OCI-LY1 (cell line): ENCODE results near the gene VTI1A.

Experiments
- H2AFZ ChIP-seq: fragments of 200-600 bp; sonication (generic), shearing (Covaris generic); 2 replicates; pipeline ENCODE4 v1.6.0; 2014; ENCODE audit warnings: antibody characterized with exemption, mild to moderate bottlenecking, low read length
- H3F3A ChIP-seq: fragments of 200-600 bp; sonication (generic), shearing (Covaris generic); 2 replicates; pipeline ENCODE4 v1.6.0; 2014; ENCODE audit warnings: mild to moderate bottlenecking, antibody characterized with exemption, low read length, moderate library complexity; ENCODE audit not compliant: insufficient read depth
- H3K27ac ChIP-seq: fragments of 200-600 bp; sonication (generic); 2 replicates; pipeline ENCODE4 v1.5.1; 2014; ENCODE audit warnings: low read length, mixed run types, mild to moderate bottlenecking, low read depth; ENCODE audit not compliant: poor library complexity, severe bottlenecking
- H3K27me3 ChIP-seq: fragments of 200-600 bp; sonication (generic); 2 replicates; pipeline ENCODE4 v1.6.0; 2014; ENCODE audit warnings: antibody characterized with exemption, mild to moderate bottlenecking, low read length, moderate library complexity; ENCODE audit not compliant: insufficient read depth
- H3K36me3 ChIP-seq: fragments of 200-600 bp; sonication (generic); 2 replicates; pipeline ENCODE4 v1.6.1; 2014; ENCODE audit warnings: mild to moderate bottlenecking, antibody characterized with exemption, low read length, moderate library complexity, mixed read lengths; ENCODE audit not compliant: insufficient read depth
- H3K4me1 ChIP-seq: fragments of 200-600 bp; sonication (generic); 2 replicates; pipeline ENCODE4 v1.5.1; 2014; ENCODE audit warnings: mild to moderate bottlenecking, low read length, moderate library complexity; ENCODE audit not compliant: insufficient read depth, severe bottlenecking
- H3K4me2 ChIP-seq: fragments of 200-600 bp; sonication (generic), shearing (Covaris generic); 2 replicates; pipeline ENCODE4 v1.6.1; 2014; ENCODE audit warnings: low read length
- H3K4me3 ChIP-seq: fragments of 200-600 bp; sonication (generic); 2 replicates; pipeline ENCODE4 v1.5.1; 2014; ENCODE audit warnings: low read length, low read depth, mild to moderate bottlenecking, mixed read lengths; ENCODE audit not compliant: poor library complexity, severe bottlenecking
- H3K79me2 ChIP-seq: fragments of 200-600 bp; shearing (Covaris generic); 2 replicates; pipeline ENCODE4 v1.6.1; 2016; ENCODE audit warnings: mixed run types, low read length, mixed read lengths; ENCODE audit not compliant: insufficient read depth
- H3K9ac ChIP-seq: fragments of 200-600 bp; sonication (generic), shearing (Covaris generic); 2 replicates; pipeline ENCODE4 v1.6.1; 2014; ENCODE audit warnings: mild to moderate bottlenecking, low read length, mixed read lengths
- H3K9me2 ChIP-seq: fragments of 200-600 bp; sonication (generic), shearing (Covaris generic); 2 replicates; pipeline ENCODE4 v1.6.1; 2014; ENCODE audit warnings: low read depth, mild to moderate bottlenecking, low read length, mixed read lengths
- H3K9me3 ChIP-seq: fragments of 200-600 bp; shearing (Covaris generic); 2 replicates; pipeline ENCODE4 v1.6.1; 2014; ENCODE audit warnings: low read length, mixed read lengths
- H4K20me1 ChIP-seq: fragments of 200-600 bp; sonication (generic), shearing (Covaris generic); 2 replicates; pipeline ENCODE4 v1.6.0; 2016; ENCODE audit warnings: mild to moderate bottlenecking, low read length; ENCODE audit not compliant: insufficient read depth
- EZH2 ChIP-seq: fragments of 200-600 bp; sonication (generic), shearing (Covaris generic); IDR thresholded peaks from 2 replicates; pipeline ENCODE4 v1.8.0; 2017; ENCODE audit warnings: borderline replicate concordance, mixed run types, mild to moderate bottlenecking, antibody characterized with exemption, low read length, moderate library complexity, mixed read lengths
- TF ChIP-seq, protein P1 (sequence below): fragments of 200-600 bp; sonication (generic), shearing (Covaris generic); IDR thresholded peaks from 2 replicates; pipeline ENCODE4 v1.5.1; 2017; ENCODE audit warnings: mild to moderate bottlenecking, antibody characterized with exemption, low read length, moderate library complexity, mixed read lengths

VTI1A gene

DNA sequence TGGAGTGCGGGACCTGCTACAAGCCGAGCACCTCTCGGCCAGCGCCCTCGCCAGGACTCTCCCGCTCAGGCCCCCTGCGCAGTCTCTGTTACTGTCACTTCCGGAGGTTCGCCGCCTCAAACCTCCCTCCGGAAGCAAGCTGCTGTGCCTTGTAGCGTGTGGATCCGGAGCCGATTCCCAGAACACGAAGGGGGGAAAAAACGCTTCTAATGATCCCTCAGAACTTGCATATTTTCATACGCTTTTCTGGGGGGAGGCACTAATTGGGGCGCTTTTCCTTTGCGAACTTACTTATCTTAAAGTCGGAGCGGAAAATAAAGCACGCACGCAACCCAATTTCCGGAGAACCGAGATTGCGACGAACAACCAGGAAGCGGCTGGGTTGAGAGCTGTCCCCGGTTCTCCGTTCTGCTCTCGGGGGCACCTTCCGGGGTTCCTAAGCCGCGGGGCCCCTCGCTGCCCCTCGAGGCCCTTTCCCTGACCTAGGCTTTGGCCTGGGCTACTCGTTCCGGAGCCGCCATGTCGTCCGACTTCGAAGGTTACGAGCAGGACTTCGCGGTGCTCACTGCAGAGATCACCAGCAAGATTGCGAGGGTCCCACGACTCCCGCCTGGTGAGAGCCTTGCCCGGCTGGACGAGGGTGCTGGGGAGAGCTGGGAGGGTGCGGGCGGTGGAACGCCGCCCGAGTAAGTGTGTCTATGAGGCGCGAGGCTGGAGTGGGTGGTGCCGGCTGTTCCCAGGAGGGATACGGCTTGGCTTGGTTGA lies at the start of gene VTI1A, which contains the start of gene ZDHHC6:
Gene VTI1A, plus strand, starts transcription at position 361 of the 765 bp plus-strand sequence. Its CDS starts 159 bp downstream, at position 520.
Gene ZDHHC6, minus strand, starts transcription at position 60 of the 765 bp plus-strand sequence. CDS start 1,478 bp downstream, outside the sequence.
- H3K36me3 ChIP-seq: peaks cover 35% of the 10 kb centered on the region
- peak within 1 kb of the TSS; percentile 95 for H3K9ac ChIP-seq
- TF ChIP-seq EZH2: no peak
- TF ChIP-seq, protein P1, sequence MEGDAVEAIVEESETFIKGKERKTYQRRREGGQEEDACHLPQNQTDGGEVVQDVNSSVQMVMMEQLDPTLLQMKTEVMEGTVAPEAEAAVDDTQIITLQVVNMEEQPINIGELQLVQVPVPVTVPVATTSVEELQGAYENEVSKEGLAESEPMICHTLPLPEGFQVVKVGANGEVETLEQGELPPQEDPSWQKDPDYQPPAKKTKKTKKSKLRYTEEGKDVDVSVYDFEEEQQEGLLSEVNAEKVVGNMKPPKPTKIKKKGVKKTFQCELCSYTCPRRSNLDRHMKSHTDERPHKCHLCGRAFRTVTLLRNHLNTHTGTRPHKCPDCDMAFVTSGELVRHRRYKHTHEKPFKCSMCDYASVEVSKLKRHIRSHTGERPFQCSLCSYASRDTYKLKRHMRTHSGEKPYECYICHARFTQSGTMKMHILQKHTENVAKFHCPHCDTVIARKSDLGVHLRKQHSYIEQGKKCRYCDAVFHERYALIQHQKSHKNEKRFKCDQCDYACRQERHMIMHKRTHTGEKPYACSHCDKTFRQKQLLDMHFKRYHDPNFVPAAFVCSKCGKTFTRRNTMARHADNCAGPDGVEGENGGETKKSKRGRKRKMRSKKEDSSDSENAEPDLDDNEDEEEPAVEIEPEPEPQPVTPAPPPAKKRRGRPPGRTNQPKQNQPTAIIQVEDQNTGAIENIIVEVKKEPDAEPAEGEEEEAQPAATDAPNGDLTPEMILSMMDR: peak; percentile 31; the same call in 1 of the 2 replicates
- H3K27ac ChIP-seq: peak within 1 kb of the TSS; percentile 42
- H3K9me3 ChIP-seq: no peaks in the 10 kb centered on the region
- H3K4me1 ChIP-seq: peaks cover 24% of the 10 kb centered on the region
- H3F3A ChIP-seq: no peaks in the 10 kb centered on the region; the same call in 1 of the 2 replicates
- no peaks in the 10 kb centered on the region for H3K9me2 ChIP-seq
- H4K20me1 ChIP-seq: no peaks in the 10 kb centered on the region
- H3K4me2 ChIP-seq: peak within 1 kb of the TSS; percentile 72
- peaks cover 40% of the 10 kb centered on the region for H3K79me2 ChIP-seq
- no peaks in the 10 kb centered on the region for H3K27me3 ChIP-seq
- H2AFZ ChIP-seq: no peak within 1 kb of the TSS
- H3K4me3 ChIP-seq: peak within 1 kb of the TSS; percentile 90

DNA sequence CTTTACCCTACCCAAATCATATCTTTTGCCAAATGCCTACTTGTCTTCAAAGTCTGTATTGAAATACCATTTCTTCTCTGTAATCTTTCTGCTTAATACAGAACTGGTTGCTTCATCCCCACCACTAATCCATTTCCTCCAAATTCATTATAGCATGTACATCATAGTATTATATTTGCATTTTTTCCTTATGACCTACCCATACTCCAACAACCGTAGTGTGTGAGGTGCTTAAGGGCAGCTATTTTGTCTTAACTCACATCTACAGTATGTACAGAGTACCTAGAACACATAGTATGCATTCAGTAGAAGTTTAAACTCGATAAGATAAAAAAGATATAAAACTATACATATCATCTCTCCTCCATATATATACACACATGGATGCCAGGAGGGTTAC lies 49.4 kb upstream of the VTI1A start:
- H3K27me3 ChIP-seq: no peaks in the 10 kb centered on the region
- H3K4me3 ChIP-seq: no peak overlapping the region
- H3K9me3 ChIP-seq: no peaks in the 10 kb centered on the region
- no peaks in the 10 kb centered on the region for H4K20me1 ChIP-seq
- no peak overlapping the region for H2AFZ ChIP-seq
- H3K9ac ChIP-seq: no peak overlapping the region
- no peak overlapping the region for H3K27ac ChIP-seq
- no peaks in the 10 kb centered on the region for H3K9me2 ChIP-seq
- TF ChIP-seq, protein P1: no peak
- no peak for TF ChIP-seq EZH2
- H3K79me2 ChIP-seq: no peaks in the 10 kb centered on the region
- H3F3A ChIP-seq: no peaks in the 10 kb centered on the region
- no peaks in the 10 kb centered on the region for H3K4me1 ChIP-seq
- H3K36me3 ChIP-seq: peaks cover 49% of the 10 kb centered on the region
- H3K4me2 ChIP-seq: no peak overlapping the region

DNA sequence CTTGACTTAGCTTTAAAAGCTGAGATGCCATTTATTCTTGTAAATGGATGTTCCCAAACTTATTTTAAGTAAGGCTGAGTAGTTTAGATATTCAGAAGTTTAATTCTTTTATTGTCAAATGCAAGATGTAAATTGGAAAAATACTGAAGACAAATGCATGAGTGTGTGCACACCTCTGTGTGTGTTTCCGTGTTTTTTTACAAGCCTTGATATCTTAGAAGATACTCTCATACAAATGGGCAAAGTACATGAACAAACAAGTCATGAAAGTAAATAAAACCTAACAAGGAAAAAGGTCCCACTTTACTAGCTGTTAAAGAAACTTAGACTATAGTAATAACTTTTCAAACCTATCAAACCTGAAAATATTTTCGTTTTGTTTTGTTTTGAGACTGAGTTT lies 44.1 kb upstream of the VTI1A start:
- Histone ChIP-seq H4K20me1 (no peaks in the 10 kb centered on the region), H3K4me1 (no peaks in the 10 kb centered on the region), H3K4me2 (no peak overlapping the region), H3K9me2 (no peaks in the 10 kb centered on the region), H2AFZ (no peak overlapping the region), H3K4me3 (no peak overlapping the region), H3K36me3 (peaks cover 70% of the 10 kb centered on the region), H3K27me3 (no peaks in the 10 kb centered on the region), H3K27ac (no peak overlapping the region), H3K79me2 (no peaks in the 10 kb centered on the region), H3K9me3 (no peaks in the 10 kb centered on the region), H3K9ac (no peak overlapping the region), H3F3A (no peaks in the 10 kb centered on the region)
- TF ChIP-seq EZH2: no peak
- TF ChIP-seq, protein P1: no peak
